ENCODE results near the gene PSMD8. TPM values are rescaled to one million over a fixed set of nuclear protein-coding genes. Genes with fewer than 3 reads are reported as not detected.

PSMD8 gene
- total RNA-seq, result 131 to 144 TPM (median 135 TPM) in 3 replicates

DNA sequence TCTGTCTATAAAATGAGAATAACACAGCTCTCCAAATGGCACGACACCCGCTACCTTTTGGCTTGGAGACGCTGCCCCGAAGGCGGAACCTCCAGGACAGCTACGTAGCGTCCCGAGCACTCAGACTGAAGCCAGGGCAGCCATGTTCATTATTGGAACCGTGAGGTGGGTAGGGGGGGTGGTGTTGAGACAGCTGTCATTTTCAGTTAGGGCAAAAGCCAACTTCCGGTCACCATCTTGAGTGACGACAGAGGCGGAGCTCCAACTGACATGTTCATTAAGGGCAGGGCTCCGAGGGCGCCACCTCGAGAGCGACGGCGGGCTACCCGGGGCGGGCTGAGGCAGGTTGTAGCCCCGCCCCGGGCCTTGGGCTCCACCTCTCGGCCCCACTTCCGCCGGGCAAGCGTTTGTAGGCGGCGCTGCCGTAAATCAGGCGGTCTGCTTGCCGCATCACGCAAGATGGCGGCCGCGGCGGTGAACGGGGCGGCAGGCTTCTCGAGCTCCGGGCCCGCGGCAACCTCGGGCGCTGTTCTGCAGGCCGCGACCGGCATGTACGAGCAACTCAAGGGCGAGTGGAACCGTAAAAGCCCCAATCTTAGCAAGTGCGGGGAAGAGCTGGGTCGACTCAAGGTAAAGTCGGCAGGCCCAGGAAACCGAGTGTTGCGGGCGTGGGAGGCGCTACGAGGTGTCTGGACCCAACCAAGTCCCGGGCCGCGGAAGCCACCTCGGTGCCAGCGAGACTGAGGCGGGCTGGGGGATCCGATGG lies at the start of gene PSMD8:
Gene PSMD8, plus strand, starts transcription at position 240 of the 766 bp plus-strand sequence. Its CDS starts 31 bp downstream, at position 271.
- Mint-ChIP-seq H3K27ac (peak within 1 kb of the TSS; percentile 98), H3K4me1 (peaks cover 21% of the 10 kb centered on the region), H3K9me3 (no peaks in the 10 kb centered on the region), H3K36me3 (peaks cover 3% of the 10 kb centered on the region), H3K27me3 (ENCODE audit: low read depth) (peaks cover 19% of the 10 kb centered on the region), H3K4me3 (peak within 1 kb of the TSS; percentile 97)
- peak; percentile 90 to 94 for DNase-seq (ENCODE audit: low spot score in 2 of 2, unreplicated experiment in 2 of 2)
- TF ChIP-seq, protein P1, sequence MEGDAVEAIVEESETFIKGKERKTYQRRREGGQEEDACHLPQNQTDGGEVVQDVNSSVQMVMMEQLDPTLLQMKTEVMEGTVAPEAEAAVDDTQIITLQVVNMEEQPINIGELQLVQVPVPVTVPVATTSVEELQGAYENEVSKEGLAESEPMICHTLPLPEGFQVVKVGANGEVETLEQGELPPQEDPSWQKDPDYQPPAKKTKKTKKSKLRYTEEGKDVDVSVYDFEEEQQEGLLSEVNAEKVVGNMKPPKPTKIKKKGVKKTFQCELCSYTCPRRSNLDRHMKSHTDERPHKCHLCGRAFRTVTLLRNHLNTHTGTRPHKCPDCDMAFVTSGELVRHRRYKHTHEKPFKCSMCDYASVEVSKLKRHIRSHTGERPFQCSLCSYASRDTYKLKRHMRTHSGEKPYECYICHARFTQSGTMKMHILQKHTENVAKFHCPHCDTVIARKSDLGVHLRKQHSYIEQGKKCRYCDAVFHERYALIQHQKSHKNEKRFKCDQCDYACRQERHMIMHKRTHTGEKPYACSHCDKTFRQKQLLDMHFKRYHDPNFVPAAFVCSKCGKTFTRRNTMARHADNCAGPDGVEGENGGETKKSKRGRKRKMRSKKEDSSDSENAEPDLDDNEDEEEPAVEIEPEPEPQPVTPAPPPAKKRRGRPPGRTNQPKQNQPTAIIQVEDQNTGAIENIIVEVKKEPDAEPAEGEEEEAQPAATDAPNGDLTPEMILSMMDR (IDR thresholded peaks at IDR 0.05; ENCODE audit: unreplicated experiment), result no peak

DNA sequence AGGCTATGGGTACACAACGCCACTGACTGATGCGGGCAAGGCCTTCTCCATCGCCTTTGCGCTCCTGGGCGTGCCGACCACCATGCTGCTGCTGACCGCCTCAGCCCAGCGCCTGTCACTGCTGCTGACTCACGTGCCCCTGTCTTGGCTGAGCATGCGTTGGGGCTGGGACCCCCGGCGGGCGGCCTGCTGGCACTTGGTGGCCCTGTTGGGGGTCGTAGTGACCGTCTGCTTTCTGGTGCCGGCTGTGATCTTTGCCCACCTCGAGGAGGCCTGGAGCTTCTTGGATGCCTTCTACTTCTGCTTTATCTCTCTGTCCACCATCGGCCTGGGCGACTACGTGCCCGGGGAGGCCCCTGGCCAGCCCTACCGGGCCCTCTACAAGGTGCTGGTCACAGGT lies 47.8 kb upstream of the PSMD8 start:
- TF ChIP-seq, protein P1 (IDR thresholded peaks at IDR 0.05; ENCODE audit: unreplicated experiment), result no peak
- no peak for DNase-seq (ENCODE audit: low spot score in 2 of 2, unreplicated experiment in 2 of 2)
- H3K36me3 Mint-ChIP-seq, result no peaks in the 10 kb centered on the region
- H3K4me1 Mint-ChIP-seq, result peaks cover 7% of the 10 kb centered on the region
- H3K27ac Mint-ChIP-seq, result no peak overlapping the region
- H3K4me3 Mint-ChIP-seq, result no peak overlapping the region
- no peaks in the 10 kb centered on the region for H3K9me3 Mint-ChIP-seq
- peaks cover 2% of the 10 kb centered on the region for H3K27me3 Mint-ChIP-seq (ENCODE audit: low read depth)

DNA sequence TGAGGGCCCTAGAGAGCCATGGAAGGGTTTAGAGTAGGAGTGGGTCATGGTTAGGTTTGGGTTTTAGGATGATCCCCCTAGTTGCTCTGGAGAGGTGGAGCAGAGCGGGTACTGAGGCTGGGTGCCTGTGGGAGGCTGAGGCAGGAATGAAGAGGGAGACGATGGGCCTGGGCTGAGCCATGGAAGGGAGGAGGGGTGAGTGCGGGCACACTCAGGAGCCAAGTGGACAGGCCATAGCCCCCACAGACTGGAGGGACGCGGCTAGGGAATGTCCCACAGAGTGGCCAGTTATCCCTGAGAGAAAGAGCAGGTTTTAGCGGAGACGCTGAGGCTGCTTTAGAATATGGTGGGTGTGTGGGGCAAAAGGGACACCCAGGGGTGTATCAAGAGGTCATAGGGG lies 44.7 kb upstream of the PSMD8 start:
- no peak overlapping the region for H3K4me3 Mint-ChIP-seq
- TF ChIP-seq, protein P1 (IDR thresholded peaks at IDR 0.05; ENCODE audit: unreplicated experiment), result no peak
- DNase-seq (ENCODE audit: low spot score in 2 of 2, unreplicated experiment in 2 of 2), result no peak
- no peaks in the 10 kb centered on the region for H3K4me1 Mint-ChIP-seq
- H3K9me3 Mint-ChIP-seq, result no peaks in the 10 kb centered on the region
- no peaks in the 10 kb centered on the region for H3K36me3 Mint-ChIP-seq
- H3K27me3 Mint-ChIP-seq (ENCODE audit: low read depth), result no peaks in the 10 kb centered on the region
- no peak overlapping the region for H3K27ac Mint-ChIP-seq

DNA sequence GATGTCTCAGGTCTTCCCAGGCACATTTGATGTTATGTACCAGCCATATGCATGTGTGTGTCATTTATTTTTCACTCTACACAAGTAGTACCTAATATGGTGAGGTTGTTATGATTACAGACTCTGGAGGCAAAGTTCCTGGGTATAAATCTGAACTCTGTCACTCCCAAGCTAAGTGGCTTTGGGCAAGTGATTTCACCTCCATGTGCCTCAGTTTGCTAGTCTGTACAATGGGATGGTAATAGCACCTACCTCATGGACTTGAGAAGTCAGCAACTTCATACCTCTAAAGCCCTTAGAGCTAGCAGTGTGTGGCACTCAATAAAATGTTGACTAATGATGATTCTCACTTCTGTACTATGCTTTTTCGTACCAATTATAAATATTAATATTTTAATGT lies 42.6 kb upstream of the PSMD8 start:
- no peak for DNase-seq (ENCODE audit: low spot score in 2 of 2, unreplicated experiment in 2 of 2)
- no peaks in the 10 kb centered on the region for H3K9me3 Mint-ChIP-seq
- TF ChIP-seq, protein P1 (IDR thresholded peaks at IDR 0.05; ENCODE audit: unreplicated experiment), result no peak
- no peaks in the 10 kb centered on the region for H3K27me3 Mint-ChIP-seq (ENCODE audit: low read depth)
- H3K36me3 Mint-ChIP-seq, result no peaks in the 10 kb centered on the region
- H3K27ac Mint-ChIP-seq, result no peak overlapping the region
- peaks cover under 1% of the 10 kb centered on the region for H3K4me1 Mint-ChIP-seq
- no peak overlapping the region for H3K4me3 Mint-ChIP-seq

DNA sequence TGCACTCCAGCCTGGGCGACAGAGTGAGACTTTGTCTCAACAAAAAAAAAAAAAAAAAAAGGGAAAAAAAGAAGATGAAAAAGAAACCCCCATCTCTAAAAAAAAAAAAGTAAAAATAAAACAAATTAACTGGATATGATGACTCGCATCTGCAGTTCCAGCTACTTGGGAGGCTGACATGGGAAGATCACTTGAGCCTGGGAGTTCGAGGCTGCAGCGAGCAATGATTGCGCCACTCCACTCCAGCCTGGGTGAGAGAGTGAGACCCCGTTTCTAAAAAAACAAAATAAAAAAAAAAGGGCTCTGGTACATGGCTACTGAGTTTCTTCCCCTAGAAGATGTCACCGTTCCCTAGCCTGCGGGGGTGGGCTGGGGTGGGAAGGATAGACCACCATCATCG lies 41.1 kb upstream of the PSMD8 start:
- no peak overlapping the region for H3K27ac Mint-ChIP-seq
- peaks cover 8% of the 10 kb centered on the region for H3K4me1 Mint-ChIP-seq
- H3K27me3 Mint-ChIP-seq (ENCODE audit: low read depth), result no peaks in the 10 kb centered on the region
- H3K4me3 Mint-ChIP-seq, result no peak overlapping the region
- no peak for DNase-seq (ENCODE audit: low spot score in 2 of 2, unreplicated experiment in 2 of 2)
- TF ChIP-seq, protein P1 (IDR thresholded peaks at IDR 0.05; ENCODE audit: unreplicated experiment), result no peak
- H3K9me3 Mint-ChIP-seq, result no peaks in the 10 kb centered on the region
- no peaks in the 10 kb centered on the region for H3K36me3 Mint-ChIP-seq
